Measurements from ENCODE around the gene KCTD18. TPM values are rescaled to one million over a fixed set of nuclear protein-coding genes. Genes with fewer than 3 reads are reported as not detected.

The KCTD18 gene
- polyA plus RNA-seq, 1 of the 3 experiments (the other 2 are of a cell fraction), result 8.0 TPM

- H3K27ac ChIP-seq (ENCODE audit: low read depth in 2 of 2, low read length in 1 of 2), result no peak overlapping the region
- H3K36me3 ChIP-seq (replicated peaks in 1 of 2; ENCODE audit: control insufficient read depth in 1 of 2, insufficient read depth in 2 of 2, low read length in 1 of 2), result peaks cover 11 to 37% of the 10 kb centered on the region in 2 experiments
- no peaks in the 10 kb centered on the region for H3K9me3 ChIP-seq
- WGBS (ENCODE audit: low lambda C conversion rate), result 93% methylated on average over 2 of the region's 2 CpGs
- peaks cover 14 to 15% of the 10 kb centered on the region in 2 experiments; a peak in 3 of 4 replicates for H3K4me1 ChIP-seq (ENCODE audit: control insufficient read depth in 1 of 2, insufficient read depth in 2 of 2, low read depth in 1 of 2, low read length in 1 of 2)
- TF ChIP-seq MXI1 (IDR thresholded peaks at IDR 0.05; ENCODE audit: low read depth, low read length) (no peak), PBX3 (IDR thresholded peaks at IDR 0.05) (no peak), CHD2 (IDR thresholded peaks at IDR 0.05; ENCODE audit: low read length, partially characterized antibody) (no peak), YY1 (IDR thresholded peaks at IDR 0.05; ENCODE audit: low read depth) (no peak), TCF12 (IDR thresholded peaks at IDR 0.05) (no peak), EP300 (IDR thresholded peaks at IDR 0.05; ENCODE audit: borderline replicate concordance in 1 of 2, low read depth in 1 of 2, low read length in 1 of 2) (no peak), SMC3 (IDR thresholded peaks at IDR 0.05; ENCODE audit: low read depth, low read length) (no peak), NFIC (IDR thresholded peaks at IDR 0.05; ENCODE audit: borderline replicate concordance) (no peak), RAD21 (IDR thresholded peaks at IDR 0.05; ENCODE audit: low read length) (no peak), SIN3A (IDR thresholded peaks at IDR 0.05; ENCODE audit: borderline replicate concordance, low read depth, low read length) (no peak), NRF1 (IDR thresholded peaks at IDR 0.05; ENCODE audit: low read depth, low read length) (no peak), TEAD4 (IDR thresholded peaks at IDR 0.05; ENCODE audit: borderline replicate concordance, insufficient read depth) (no peak), JUND (IDR thresholded peaks at IDR 0.05) (no peak), RXRA (IDR thresholded peaks at IDR 0.05; ENCODE audit: borderline replicate concordance, low read depth) (no peak), TAF1 (IDR thresholded peaks at IDR 0.05; ENCODE audit: borderline replicate concordance, low read depth, low read length) (no peak), MAX (IDR thresholded peaks at IDR 0.05; ENCODE audit: low read depth) (no peak), ELF1 (IDR thresholded peaks at IDR 0.05) (no peak), RCOR1 (IDR thresholded peaks at IDR 0.05; ENCODE audit: low read length) (no peak)
- TF ChIP-seq, protein P1, sequence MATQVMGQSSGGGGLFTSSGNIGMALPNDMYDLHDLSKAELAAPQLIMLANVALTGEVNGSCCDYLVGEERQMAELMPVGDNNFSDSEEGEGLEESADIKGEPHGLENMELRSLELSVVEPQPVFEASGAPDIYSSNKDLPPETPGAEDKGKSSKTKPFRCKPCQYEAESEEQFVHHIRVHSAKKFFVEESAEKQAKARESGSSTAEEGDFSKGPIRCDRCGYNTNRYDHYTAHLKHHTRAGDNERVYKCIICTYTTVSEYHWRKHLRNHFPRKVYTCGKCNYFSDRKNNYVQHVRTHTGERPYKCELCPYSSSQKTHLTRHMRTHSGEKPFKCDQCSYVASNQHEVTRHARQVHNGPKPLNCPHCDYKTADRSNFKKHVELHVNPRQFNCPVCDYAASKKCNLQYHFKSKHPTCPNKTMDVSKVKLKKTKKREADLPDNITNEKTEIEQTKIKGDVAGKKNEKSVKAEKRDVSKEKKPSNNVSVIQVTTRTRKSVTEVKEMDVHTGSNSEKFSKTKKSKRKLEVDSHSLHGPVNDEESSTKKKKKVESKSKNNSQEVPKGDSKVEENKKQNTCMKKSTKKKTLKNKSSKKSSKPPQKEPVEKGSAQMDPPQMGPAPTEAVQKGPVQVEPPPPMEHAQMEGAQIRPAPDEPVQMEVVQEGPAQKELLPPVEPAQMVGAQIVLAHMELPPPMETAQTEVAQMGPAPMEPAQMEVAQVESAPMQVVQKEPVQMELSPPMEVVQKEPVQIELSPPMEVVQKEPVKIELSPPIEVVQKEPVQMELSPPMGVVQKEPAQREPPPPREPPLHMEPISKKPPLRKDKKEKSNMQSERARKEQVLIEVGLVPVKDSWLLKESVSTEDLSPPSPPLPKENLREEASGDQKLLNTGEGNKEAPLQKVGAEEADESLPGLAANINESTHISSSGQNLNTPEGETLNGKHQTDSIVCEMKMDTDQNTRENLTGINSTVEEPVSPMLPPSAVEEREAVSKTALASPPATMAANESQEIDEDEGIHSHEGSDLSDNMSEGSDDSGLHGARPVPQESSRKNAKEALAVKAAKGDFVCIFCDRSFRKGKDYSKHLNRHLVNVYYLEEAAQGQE (IDR thresholded peaks at IDR 0.05; ENCODE audit: low read depth, low read length), result no peak
- TF ChIP-seq, protein P2, sequence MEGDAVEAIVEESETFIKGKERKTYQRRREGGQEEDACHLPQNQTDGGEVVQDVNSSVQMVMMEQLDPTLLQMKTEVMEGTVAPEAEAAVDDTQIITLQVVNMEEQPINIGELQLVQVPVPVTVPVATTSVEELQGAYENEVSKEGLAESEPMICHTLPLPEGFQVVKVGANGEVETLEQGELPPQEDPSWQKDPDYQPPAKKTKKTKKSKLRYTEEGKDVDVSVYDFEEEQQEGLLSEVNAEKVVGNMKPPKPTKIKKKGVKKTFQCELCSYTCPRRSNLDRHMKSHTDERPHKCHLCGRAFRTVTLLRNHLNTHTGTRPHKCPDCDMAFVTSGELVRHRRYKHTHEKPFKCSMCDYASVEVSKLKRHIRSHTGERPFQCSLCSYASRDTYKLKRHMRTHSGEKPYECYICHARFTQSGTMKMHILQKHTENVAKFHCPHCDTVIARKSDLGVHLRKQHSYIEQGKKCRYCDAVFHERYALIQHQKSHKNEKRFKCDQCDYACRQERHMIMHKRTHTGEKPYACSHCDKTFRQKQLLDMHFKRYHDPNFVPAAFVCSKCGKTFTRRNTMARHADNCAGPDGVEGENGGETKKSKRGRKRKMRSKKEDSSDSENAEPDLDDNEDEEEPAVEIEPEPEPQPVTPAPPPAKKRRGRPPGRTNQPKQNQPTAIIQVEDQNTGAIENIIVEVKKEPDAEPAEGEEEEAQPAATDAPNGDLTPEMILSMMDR (IDR thresholded peaks at IDR 0.05), result no peak
- no peaks in the 10 kb centered on the region for H3K9me2 ChIP-seq
- no peak overlapping the region for H3K4me3 ChIP-seq (ENCODE audit: low read depth in 2 of 2, low read length in 1 of 2)
- no peak for DNase-seq
- no peaks in the 10 kb centered on the region; the same call in 1 of the 2 replicates for H3K79me2 ChIP-seq (ENCODE audit: insufficient read depth)
- no peaks in the 10 kb centered on the region for H4K20me1 ChIP-seq (ENCODE audit: insufficient read depth)
- no peak overlapping the region for H3K4me2 ChIP-seq
- no peaks in the 10 kb centered on the region for H3K27me3 ChIP-seq (ENCODE audit: insufficient read depth)
- no peak overlapping the region for H3K9ac ChIP-seq
- peaks cover 20% of the 10 kb centered on the region for H3F3A ChIP-seq (replicated peaks; ENCODE audit: insufficient read depth)
- ChIA-PET CTCF (interaction anchor here (1.2 to 4.5 kb wide), 2 partner anchors 11 to 15 kb away, joined by 3 to 20 read pairs; no protein-coding TSS in a partner anchor), POLR2A (no interaction called here)
- no peak overlapping the region for H2AFZ ChIP-seq (ENCODE audit: low read depth)
Observed at GRCh38 chr2:200456567-200456966, 53.3 kb downstream of the KCTD18 start.

Measured in SK-N-SH (cell line).